RWPE1 (cell line): ENCODE results near the gene IL17D.

Source experiments
- CTCF ChIA-PET: fragments of 350-600 bp; sonication (Branson Sonifier 250); formaldehyde crosslinking; extraction: SDS; loops from one replicate; lab custom pipeline; 2021; lab: Yijun Ruan, JAX
- POLR2A ChIA-PET: fragments of 400-600 bp; formaldehyde crosslinking; extraction: SDS; loops from one replicate; lab custom pipeline; 2020; ENCODE audit warnings: antibody characterized with exemption; ENCODE audit not compliant: low non-redundant PET; lab: Yijun Ruan, JAX
- DNase-seq: peaks from one replicate; pipeline ENCODE4 v3.0.0; 2012; ENCODE audit warnings: low spot score
- H3K27ac ChIP-seq: fragments of 450-650 bp; 2 replicates; pipeline ENCODE4 v1.5.1; 2017
- TF ChIP-seq, protein P1 (sequence below): fragments of 450-650 bp; conservative IDR thresholded peaks from 2 replicates; pipeline ENCODE4 v1.5.1; 2017; ENCODE audit warnings: low read depth, mild to moderate bottlenecking

Gene IL17D

DNA sequence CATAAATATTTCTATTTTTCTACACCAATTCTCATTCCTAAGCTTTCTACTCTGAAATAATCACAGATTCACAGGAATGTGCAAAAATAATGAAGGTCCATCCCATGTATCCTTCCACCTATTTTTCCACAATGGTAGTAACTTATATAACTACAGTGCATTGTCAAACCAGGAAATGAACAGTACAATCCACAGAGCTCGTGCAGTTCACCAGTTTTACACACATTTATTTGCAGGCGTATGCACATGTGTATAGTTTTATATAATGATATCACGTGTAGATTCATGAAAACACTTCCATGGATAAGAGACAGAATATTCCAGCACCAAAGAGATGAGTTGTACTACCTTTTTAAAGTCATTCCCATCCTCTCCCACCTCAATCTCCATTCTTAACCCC, 57.4 kb downstream of the IL17D start:
- DNase-seq, result no peak
- ChIA-PET CTCF (no interaction called here), POLR2A (no interaction called here)
- H3K27ac ChIP-seq, result no peak overlapping the region
- TF ChIP-seq, protein P1, sequence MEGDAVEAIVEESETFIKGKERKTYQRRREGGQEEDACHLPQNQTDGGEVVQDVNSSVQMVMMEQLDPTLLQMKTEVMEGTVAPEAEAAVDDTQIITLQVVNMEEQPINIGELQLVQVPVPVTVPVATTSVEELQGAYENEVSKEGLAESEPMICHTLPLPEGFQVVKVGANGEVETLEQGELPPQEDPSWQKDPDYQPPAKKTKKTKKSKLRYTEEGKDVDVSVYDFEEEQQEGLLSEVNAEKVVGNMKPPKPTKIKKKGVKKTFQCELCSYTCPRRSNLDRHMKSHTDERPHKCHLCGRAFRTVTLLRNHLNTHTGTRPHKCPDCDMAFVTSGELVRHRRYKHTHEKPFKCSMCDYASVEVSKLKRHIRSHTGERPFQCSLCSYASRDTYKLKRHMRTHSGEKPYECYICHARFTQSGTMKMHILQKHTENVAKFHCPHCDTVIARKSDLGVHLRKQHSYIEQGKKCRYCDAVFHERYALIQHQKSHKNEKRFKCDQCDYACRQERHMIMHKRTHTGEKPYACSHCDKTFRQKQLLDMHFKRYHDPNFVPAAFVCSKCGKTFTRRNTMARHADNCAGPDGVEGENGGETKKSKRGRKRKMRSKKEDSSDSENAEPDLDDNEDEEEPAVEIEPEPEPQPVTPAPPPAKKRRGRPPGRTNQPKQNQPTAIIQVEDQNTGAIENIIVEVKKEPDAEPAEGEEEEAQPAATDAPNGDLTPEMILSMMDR, result no peak

DNA sequence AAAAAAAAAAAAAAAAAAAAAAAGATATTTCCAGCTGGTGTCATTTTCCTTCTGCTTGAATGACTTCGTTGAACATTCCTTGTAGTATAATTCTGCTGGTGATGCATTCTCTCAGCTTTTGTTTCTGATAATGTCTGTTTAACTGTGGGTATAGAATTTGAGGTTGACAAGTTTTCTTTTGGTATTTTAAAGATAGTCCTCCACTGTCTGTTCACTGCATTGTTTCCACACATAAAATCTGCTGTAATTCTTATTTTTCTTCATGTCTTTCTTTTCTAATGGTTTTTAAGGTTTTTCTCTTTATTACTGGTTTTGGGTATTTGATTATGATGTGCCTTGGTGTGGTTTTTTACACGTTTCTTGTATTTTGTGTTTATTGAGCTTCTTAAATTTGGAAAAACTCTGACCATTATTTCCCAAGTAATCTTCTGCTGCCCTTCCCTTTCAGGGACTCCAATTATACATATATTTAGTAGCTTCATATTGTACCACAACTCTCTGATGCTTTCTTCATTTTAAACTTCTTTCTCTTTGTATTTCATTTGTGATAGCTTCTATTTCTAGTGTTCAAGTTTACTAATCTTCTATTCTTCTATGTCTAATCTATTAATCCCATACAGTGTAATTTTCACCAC, 63.9 kb downstream of the IL17D start:
- POLR2A ChIA-PET, result no interaction called here
- CTCF ChIA-PET, result interaction anchor here (0.7 kb wide), 1 partner anchor 587 kb away, joined by 3 read pairs; no protein-coding TSS in a partner anchor
- TF ChIP-seq, protein P1, result no peak
- H3K27ac ChIP-seq, result no peak overlapping the region
- DNase-seq, result no peak

DNA sequence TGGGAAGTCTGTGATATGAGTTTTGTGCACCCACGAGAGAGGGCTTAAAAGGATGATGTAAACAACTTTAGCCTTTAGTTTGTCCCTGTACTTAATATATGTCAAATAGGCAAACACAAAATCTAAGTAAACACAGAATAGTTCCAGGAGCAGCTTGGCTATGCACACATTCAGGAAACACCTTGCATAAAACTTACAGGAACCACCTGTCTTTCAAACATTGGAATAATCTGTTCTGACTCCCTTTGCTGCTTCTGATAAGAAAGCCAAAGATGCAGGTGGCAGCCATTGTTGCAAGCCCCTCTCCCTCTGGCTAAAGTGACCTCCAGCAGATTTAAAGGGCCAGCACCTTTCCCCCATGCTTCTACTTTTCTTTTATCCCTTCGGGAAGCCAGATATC, 65.6 kb downstream of the IL17D start:
- TF ChIP-seq, protein P1, result no peak
- ChIA-PET CTCF (no interaction called here), POLR2A (no interaction called here)
- H3K27ac ChIP-seq, result no peak overlapping the region
- DNase-seq, result no peak

DNA sequence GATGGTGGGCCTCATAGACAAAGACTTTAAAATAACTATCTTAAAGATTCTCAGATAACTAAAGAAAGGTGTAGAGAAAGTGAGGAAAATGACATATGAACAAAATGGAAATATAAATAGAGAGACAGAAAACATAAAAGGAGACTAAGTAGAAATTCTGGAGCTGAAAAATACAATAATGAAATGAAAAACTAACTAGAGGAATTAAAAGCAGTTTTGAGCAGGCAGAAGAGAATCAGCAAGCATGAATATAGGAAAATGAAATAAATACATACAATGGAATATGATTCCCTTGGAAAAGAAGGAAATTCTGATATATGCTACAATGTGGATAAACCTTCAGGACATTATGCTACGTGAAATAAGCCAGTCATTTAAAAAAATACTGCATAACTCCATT, 66.3 kb downstream of the IL17D start:
- TF ChIP-seq, protein P1, result no peak
- DNase-seq, result no peak
- CTCF ChIA-PET, result interaction anchor here (0.6 kb wide), 1 partner anchor 122 kb away, joined by 5 read pairs; no protein-coding TSS in a partner anchor
- POLR2A ChIA-PET, result no interaction called here
- H3K27ac ChIP-seq, result no peak overlapping the region
